Non-pigmented ciliary epithelial cell (primary cell): ENCODE measurements around the gene TGM2.

Experiments
- DNase-seq: peaks from one replicate; pipeline ENCODE4 v3.0.0-alpha.2; 2010; ENCODE audit warnings: low read depth

TGM2 gene

GRCh38 chr20:38177201-38177600, 12.1 kb upstream of the TGM2 start:
- DNase-seq, result no peak

GRCh38 chr20:38175304-38176180, 10.5 kb upstream of the TGM2 start:
- DNase-seq, result no peak

GRCh38 chr20:38173237-38174156, 8.4 kb upstream of the TGM2 start:
- peak; percentile 74 for DNase-seq

GRCh38 chr20:38172408-38172807, 7.3 kb upstream of the TGM2 start:
- DNase-seq, result no peak

- DNase-seq, result no peak
Measured at GRCh38 chr20:38171675-38172043, 6.6 kb upstream of the TGM2 start.

- no peak for DNase-seq
Measured at GRCh38 chr20:38170826-38171674, 6.0 kb upstream of the TGM2 start.

- no peak for DNase-seq
Measured at GRCh38 chr20:38170219-38170825, 5.3 kb upstream of the TGM2 start.

- no peak for DNase-seq
Measured at GRCh38 chr20:38169636-38170193, 4.6 kb upstream of the TGM2 start.

GRCh38 chr20:38168791-38169589, 3.9 kb upstream of the TGM2 start:
- no peak for DNase-seq

GRCh38 chr20:38167851-38168760, 3.0 kb upstream of the TGM2 start:
- peak; percentile 73 for DNase-seq

GRCh38 chr20:38167328-38167850, 2.3 kb upstream of the TGM2 start:
- DNase-seq, result no peak

- DNase-seq, result no peak
Measured at GRCh38 chr20:38166703-38167233, 1.7 kb upstream of the TGM2 start.

- no peak for DNase-seq
Measured at GRCh38 chr20:38165966-38166702, 1.1 kb upstream of the TGM2 start.

GRCh38 chr20:38164624-38165088, 414 bp downstream of the TGM2 start:
- no peak for DNase-seq

GRCh38 chr20:38164069-38164468, 1.0 kb downstream of the TGM2 start:
- DNase-seq, result no peak

- DNase-seq, result no peak
Measured at GRCh38 chr20:38162878-38163875, 1.9 kb downstream of the TGM2 start.

GRCh38 chr20:38162149-38162548, 2.9 kb downstream of the TGM2 start:
- DNase-seq, result no peak
